Brain microvascular endothelial cell (primary cell): ENCODE measurements around the gene DENND1A.
"Not testable (repeated sequence)": the region's sequence is repeated elsewhere in the genome, so short reads cannot be mapped to it uniquely, and the experiment has no call there.

Experiments used
- DNase-seq: peaks from one replicate; pipeline ENCODE4 v3.0.0-alpha.2; 2020
- H3K27ac ChIP-seq: fragments of 250-450 bp; sonication (Bioruptor Pico); 2 replicates; pipeline ENCODE4 v1.5.1; 2020; ENCODE audit warnings: mild to moderate bottlenecking, moderate library complexity
- H3K27me3 ChIP-seq: fragments of 250-450 bp; sonication (Bioruptor Pico); replicated peaks from 2 replicates; pipeline ENCODE4 v1.5.1; 2020; ENCODE audit warnings: mild to moderate bottlenecking
- H3K36me3 ChIP-seq: fragments of 250-450 bp; sonication (Bioruptor Pico); replicated peaks from 2 replicates; pipeline ENCODE4 v1.5.1; 2020; ENCODE audit warnings: mild to moderate bottlenecking
- H3K4me3 ChIP-seq: 2 replicates; pipeline ENCODE4 v1.5.1; 2011; ENCODE audit warnings: low read depth, mild to moderate bottlenecking, control low read depth, low read length, moderate library complexity
- in situ Hi-C: cut with HindIII; loops from 2 replicates; pipeline ENCODE4 v1.10.0; 2017; ENCODE audit warnings: low sequenced_read_pairs, low pct_ligation_motif_present
- TF ChIP-seq, protein P1 (sequence below): IDR thresholded peaks from 2 replicates; pipeline ENCODE4 v1.5.1; 2011; ENCODE audit warnings: low read depth, mild to moderate bottlenecking, moderate library complexity, low read length, control low read depth, inconsistent platforms; ENCODE audit errors: missing control alignments

Gene DENND1A

DNA sequence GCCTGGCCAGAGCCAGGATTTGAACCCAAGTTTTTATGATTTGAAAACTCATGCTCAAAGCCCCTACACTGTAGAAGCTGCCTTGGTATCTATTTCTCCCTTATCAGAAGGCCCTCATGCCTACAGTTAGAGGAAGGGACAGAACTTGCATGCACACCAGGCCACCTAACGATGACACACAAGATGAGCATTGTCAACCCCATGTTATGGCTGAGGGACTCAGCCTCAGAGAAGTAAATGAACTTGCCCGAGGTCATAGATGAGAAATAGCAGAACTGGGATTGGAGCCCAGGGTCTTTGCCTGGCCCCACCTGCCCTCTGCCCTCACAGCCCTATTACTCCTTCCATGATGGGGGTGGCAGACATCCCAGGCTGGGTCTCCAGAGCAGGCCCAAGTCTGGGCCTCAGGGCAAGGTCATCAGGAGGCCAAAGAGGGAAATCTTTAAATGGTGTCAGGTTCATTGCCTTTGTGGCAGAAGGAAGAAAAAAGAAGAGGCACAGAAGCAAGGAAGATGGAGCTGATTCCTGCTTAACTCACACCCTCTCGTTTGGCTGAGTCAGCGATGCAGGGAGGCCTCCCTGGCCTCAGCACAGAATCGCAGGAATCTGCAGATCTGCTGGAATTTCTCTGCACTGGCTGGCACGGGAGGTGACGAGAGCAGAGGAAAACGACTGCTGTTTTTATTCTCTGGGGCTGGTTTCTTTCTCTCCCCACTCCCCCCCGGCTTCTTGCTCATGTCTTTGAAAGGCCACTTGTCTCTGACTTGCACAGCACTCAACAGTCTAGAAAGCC lies 594.5 kb downstream of the DENND1A start:
- Histone ChIP-seq H3K27me3 (no peaks in the 10 kb centered on the region), H3K27ac (no peak overlapping the region), H3K36me3 (no peaks in the 10 kb centered on the region), H3K4me3 (no peak overlapping the region)
- DNase-seq: peak; percentile 63
- in situ Hi-C loops: loop anchor here (25.0 kb wide), 1 partner anchor 223 kb away; no protein-coding TSS in a partner anchor
- TF ChIP-seq, protein P1, sequence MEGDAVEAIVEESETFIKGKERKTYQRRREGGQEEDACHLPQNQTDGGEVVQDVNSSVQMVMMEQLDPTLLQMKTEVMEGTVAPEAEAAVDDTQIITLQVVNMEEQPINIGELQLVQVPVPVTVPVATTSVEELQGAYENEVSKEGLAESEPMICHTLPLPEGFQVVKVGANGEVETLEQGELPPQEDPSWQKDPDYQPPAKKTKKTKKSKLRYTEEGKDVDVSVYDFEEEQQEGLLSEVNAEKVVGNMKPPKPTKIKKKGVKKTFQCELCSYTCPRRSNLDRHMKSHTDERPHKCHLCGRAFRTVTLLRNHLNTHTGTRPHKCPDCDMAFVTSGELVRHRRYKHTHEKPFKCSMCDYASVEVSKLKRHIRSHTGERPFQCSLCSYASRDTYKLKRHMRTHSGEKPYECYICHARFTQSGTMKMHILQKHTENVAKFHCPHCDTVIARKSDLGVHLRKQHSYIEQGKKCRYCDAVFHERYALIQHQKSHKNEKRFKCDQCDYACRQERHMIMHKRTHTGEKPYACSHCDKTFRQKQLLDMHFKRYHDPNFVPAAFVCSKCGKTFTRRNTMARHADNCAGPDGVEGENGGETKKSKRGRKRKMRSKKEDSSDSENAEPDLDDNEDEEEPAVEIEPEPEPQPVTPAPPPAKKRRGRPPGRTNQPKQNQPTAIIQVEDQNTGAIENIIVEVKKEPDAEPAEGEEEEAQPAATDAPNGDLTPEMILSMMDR: no peak

DNA sequence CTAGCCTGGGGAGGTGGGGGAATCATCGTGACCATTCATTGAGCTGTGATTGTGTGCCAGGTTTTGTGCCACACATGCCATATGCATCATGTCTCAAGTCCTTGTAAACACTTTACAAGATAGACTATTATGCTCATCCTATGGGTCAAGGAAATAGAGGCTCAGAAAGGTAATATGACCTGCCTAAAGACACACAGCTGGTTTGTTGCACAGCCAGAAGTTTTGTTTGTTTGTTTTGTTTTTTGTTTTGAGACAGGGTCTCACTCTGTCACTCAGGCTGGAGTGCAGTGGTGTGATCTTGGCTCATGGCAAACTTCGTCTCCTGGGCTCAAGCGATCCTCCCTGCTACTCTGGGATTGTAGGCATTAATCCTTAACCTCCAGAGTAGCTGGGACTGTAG lies 595.3 kb downstream of the DENND1A start:
- H3K4me3 ChIP-seq: no peak overlapping the region
- DNase-seq: no peak
- H3K27me3 ChIP-seq: no peaks in the 10 kb centered on the region
- no peak overlapping the region for H3K27ac ChIP-seq
- H3K36me3 ChIP-seq: no peaks in the 10 kb centered on the region
- TF ChIP-seq, protein P1: no peak
- in situ Hi-C loops: loop anchor here (25.0 kb wide), 1 partner anchor 222 kb away; no protein-coding TSS in a partner anchor

DNA sequence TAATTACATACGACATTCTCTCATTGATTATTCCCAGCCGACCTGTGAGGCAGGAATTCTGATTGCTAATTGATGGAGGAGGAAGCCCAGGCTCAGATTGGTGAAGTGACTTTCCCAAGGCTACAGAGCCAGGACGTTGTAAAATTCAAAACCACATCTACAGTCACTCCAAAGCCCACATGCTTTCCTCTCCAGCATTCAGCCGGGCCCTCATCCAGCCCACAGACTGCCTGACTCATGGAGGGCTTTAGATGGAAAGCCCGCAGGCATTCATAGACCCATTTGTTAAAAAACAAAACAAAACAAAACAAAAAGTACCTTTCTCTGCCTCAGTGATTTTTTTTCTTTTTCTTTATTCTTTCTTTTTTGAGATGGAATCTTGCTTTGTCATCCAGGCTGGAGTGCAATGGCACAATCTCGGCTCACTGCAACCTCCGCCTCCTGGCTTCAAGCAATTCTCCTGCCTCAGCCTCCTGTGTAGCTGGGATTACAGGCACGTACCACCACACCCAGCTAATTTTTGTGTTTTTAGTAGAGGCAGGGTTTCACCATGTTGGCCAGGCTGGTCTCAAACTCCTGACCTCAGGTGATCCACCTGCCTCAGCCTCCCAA lies 596.8 kb downstream of the DENND1A start:
- peak; percentile 54 for DNase-seq
- not testable (repeated sequence) for H3K27ac ChIP-seq, H3K27me3 ChIP-seq, H3K4me3 ChIP-seq, H3K36me3 ChIP-seq
- in situ Hi-C loops: loop anchor here (25.0 kb wide), 1 partner anchor 221 kb away; no protein-coding TSS in a partner anchor

DNA sequence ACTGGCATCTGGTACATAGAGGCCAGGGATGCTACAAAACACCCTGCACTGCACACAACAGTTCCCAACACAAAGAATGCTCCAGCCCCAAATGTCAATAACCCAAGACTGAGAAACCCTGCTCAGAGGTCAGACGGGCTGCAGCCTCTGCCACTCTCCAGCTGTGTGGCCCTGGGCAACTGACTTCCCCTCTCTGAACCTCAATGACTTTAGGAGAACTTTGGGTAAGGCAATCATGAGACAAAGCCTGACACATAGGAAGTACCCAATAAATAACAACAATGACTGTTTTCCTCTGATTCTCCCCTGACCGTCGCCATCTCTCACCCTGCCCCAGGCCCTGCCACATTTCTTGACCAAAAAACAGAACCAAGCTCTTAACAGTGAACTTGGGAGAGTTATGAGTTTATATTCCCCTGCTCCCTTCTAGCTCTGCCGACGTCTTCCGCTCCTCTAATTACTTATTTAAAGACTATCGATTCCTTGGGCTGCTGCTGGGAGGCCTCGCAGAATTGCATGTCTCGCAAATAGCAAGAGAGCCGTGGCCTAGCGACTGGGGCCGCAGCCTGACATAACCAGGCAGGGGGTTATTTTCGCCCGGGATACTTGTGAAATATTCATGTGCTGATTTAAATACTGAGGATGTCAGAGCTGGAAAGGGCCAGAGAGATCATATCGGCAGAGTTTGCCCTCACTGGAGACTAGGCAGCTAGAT lies 598.4 kb downstream of the DENND1A start:
- H3K4me3 ChIP-seq: no peak overlapping the region
- H3K27ac ChIP-seq: no peak overlapping the region
- DNase-seq: no peak
- no peaks in the 10 kb centered on the region for H3K27me3 ChIP-seq
- TF ChIP-seq, protein P1: no peak
- no peaks in the 10 kb centered on the region for H3K36me3 ChIP-seq
- in situ Hi-C loops: loop anchor here (25.0 kb wide), 1 partner anchor 219 kb away; no protein-coding TSS in a partner anchor
